Measurements from ENCODE around the gene FOXI3. TPM values are rescaled to one million over a fixed set of nuclear protein-coding genes. Genes with fewer than 3 reads are reported as not detected.

FOXI3 gene
- total and polyA plus RNA-seq, 2 experiments from 2014 or later, result not detected

- H3K36me3 ChIP-seq (replicated peaks; ENCODE audit: insufficient read depth, low read depth), result no peaks in the 10 kb centered on the region
- no peaks in the 10 kb centered on the region for H3K9me2 ChIP-seq (replicated peaks; ENCODE audit: insufficient read depth)
- TF ChIP-seq CTCF (IDR thresholded peaks at IDR 0.05; ENCODE audit: poor library complexity) (no peak), EZH2phosphoT487 (IDR thresholded peaks at IDR 0.05; ENCODE audit: low read depth, severe bottlenecking, unreplicated experiment) (no peak), EZH2 (IDR thresholded peaks at IDR 0.05; ENCODE audit: borderline replicate concordance) (no peak)
- no peaks in the 10 kb centered on the region for H4K20me1 ChIP-seq (ENCODE audit: insufficient read depth, poor library complexity, severe bottlenecking)
- WGBS (ENCODE audit: low lambda C conversion rate, missing lambda C conversion rate), result 81% methylated on average over 10 of the region's 10 CpGs
- no peak overlapping the region for H3K27ac ChIP-seq
- no peak overlapping the region for H2AFZ ChIP-seq
- H3K79me2 ChIP-seq, result no peaks in the 10 kb centered on the region
- no peak for DNase-seq (ENCODE audit: low spot score)
- peaks cover 69% of the 10 kb centered on the region for H3K27me3 ChIP-seq
- H3K4me3 ChIP-seq, result no peak overlapping the region
- H3K9me3 ChIP-seq (ENCODE audit: low read depth), result no peaks in the 10 kb centered on the region
- no peaks in the 10 kb centered on the region for H3K4me1 ChIP-seq (ENCODE audit: insufficient read depth)
- no peak overlapping the region for H3K4me2 ChIP-seq
Observed at GRCh38 chr2:88450186-88450585, 2.3 kb downstream of the FOXI3 start.

- no peak for DNase-seq (ENCODE audit: low spot score)
- no peaks in the 10 kb centered on the region for H4K20me1 ChIP-seq (ENCODE audit: insufficient read depth, poor library complexity, severe bottlenecking)
- H3K4me1 ChIP-seq (ENCODE audit: insufficient read depth), result no peaks in the 10 kb centered on the region
- TF ChIP-seq EZH2phosphoT487 (IDR thresholded peaks at IDR 0.05; ENCODE audit: low read depth, severe bottlenecking, unreplicated experiment), result no peak
- TF ChIP-seq CTCF (IDR thresholded peaks at IDR 0.05; ENCODE audit: poor library complexity), result no peak
- H3K27me3 ChIP-seq, result peaks cover 52% of the 10 kb centered on the region
- no peak overlapping the region for H3K4me2 ChIP-seq
- H3K27ac ChIP-seq, result no peak overlapping the region
- no peaks in the 10 kb centered on the region for H3K36me3 ChIP-seq (replicated peaks; ENCODE audit: insufficient read depth, low read depth)
- H3K4me3 ChIP-seq, result no peak overlapping the region
- no peak overlapping the region for H2AFZ ChIP-seq
- H3K79me2 ChIP-seq, result no peaks in the 10 kb centered on the region
- 93% methylated on average over 8 of the region's 8 CpGs for WGBS (ENCODE audit: low lambda C conversion rate, missing lambda C conversion rate)
- no peaks in the 10 kb centered on the region for H3K9me3 ChIP-seq (ENCODE audit: low read depth)
- H3K9me2 ChIP-seq (replicated peaks; ENCODE audit: insufficient read depth), result no peaks in the 10 kb centered on the region
Observed at GRCh38 chr2:88448248-88448647, 4.2 kb downstream of the FOXI3 start.

GRCh38 chr2:88443353-88443938 is 9.0 kb downstream of the FOXI3 start:
- Histone ChIP-seq H2AFZ (no peak overlapping the region), H3K36me3 (replicated peaks; ENCODE audit: insufficient read depth, low read depth) (no peaks in the 10 kb centered on the region), H3K4me3 (no peak overlapping the region), H3K9me2 (replicated peaks; ENCODE audit: insufficient read depth) (no peaks in the 10 kb centered on the region), H3K27me3 (peaks cover 12% of the 10 kb centered on the region), H3K9me3 (ENCODE audit: low read depth) (no peaks in the 10 kb centered on the region), H3K4me1 (ENCODE audit: insufficient read depth) (no peaks in the 10 kb centered on the region), H3K4me2 (no peak overlapping the region), H4K20me1 (ENCODE audit: insufficient read depth, poor library complexity, severe bottlenecking) (no peaks in the 10 kb centered on the region), H3K27ac (no peak overlapping the region), H3K79me2 (no peaks in the 10 kb centered on the region)
- WGBS (ENCODE audit: low lambda C conversion rate, missing lambda C conversion rate), result 59% methylated on average over 4 of the region's 4 CpGs
- DNase-seq (ENCODE audit: low spot score), result no peak
- TF ChIP-seq EZH2phosphoT487 (IDR thresholded peaks at IDR 0.05; ENCODE audit: low read depth, severe bottlenecking, unreplicated experiment), result no peak
- TF ChIP-seq EZH2 (IDR thresholded peaks at IDR 0.05; ENCODE audit: borderline replicate concordance), result no peak
- no peak for TF ChIP-seq CTCF (IDR thresholded peaks at IDR 0.05; ENCODE audit: poor library complexity)
